Adrenal gland (tissue), 12 donors: ENCODE results near the gene CEP131. TPM values are rescaled to one million over a fixed set of nuclear protein-coding genes. Genes with fewer than 3 reads are reported as not detected.

Experiments
- DNase-seq, 7 donors: peaks; one replicate each; pipeline ENCODE4 v3.0.0-alpha.2; 2019 to 2020
- H3K27ac ChIP-seq, 5 donors: fragments of 200-600 bp; sonication (generic) in 4 of 5; 1 replicate in 3 of 5; 2 replicates in 2 of 5; pipeline versions ENCODE4 v1.5.1 to v1.8.0; 2016 to 2020; ENCODE audit warnings: mild to moderate bottlenecking in 1 of 5
- H3K27me3 ChIP-seq: fragments of 200-600 bp; 2 replicates; pipeline ENCODE4 v1.8.0; 2021
- H3K36me3 ChIP-seq, 2 donors: fragments of 200-600 bp; replicated peaks in 1 of 2; 1 replicate in 1 of 2; 2 replicates in 1 of 2; pipeline versions ENCODE4 v1.5.1 to v1.8.0; 2018 to 2022
- H3K4me1 ChIP-seq, 2 donors: fragments of 200-600 bp; replicated peaks in 1 of 2; 1 replicate in 1 of 2; 2 replicates in 1 of 2; pipeline versions ENCODE4 v1.5.1 to v1.8.0; 2018 to 2021
- H3K4me3 ChIP-seq, 4 donors: fragments of 200-600 bp; sonication (generic) in 3 of 4; one replicate each; pipeline ENCODE4 v1.5.1; 2016 to 2018
- H3K9me3 ChIP-seq, 3 donors: fragments of 200-600 bp; sonication (generic) in 1 of 3; replicated peaks in 1 of 3; 1 replicate in 2 of 3; 2 replicates in 1 of 3; pipeline versions ENCODE4 v1.5.1 to v1.8.0; 2016 to 2021
- POLR2A ChIP-seq, 2 donors: fragments of 450-650 bp; IDR thresholded peaks; one replicate each; pipeline ENCODE4 v1.6.1; 2017; ENCODE audit warnings: antibody characterized with exemption in 2 of 2, mild to moderate bottlenecking in 2 of 2, moderate library complexity in 1 of 2
- WGBS, 4 donors: extraction: QIAGEN DNeasy Blood & Tissue Kit in 2 of 4; methylation state at CpG; one replicate each; pipeline versions ENCODE4 v1.1.5 to v1.1.7; 2013 to 2017; 5-methylcytosine and 5-hydroxymethylcytosine counted together
- intact Hi-C, 2 donors: fragments of 100-400 bp; cut with DNase I; formaldehyde crosslinking; loops; one replicate each; pipeline versions ENCODE4 v1.14.1 to v1.15.0; 2022 to 2023
- polyA plus RNA-seq, 3 donors: library from polyadenylated mRNA; stranded (reverse); fragments of 200-250 nt in 2 of 3; fragments of 350-450 nt in 1 of 3; fragmentation: Illumina TruSeq in 1 of 3; extraction: RNeasy Lipid Tissue Mini Kit (QIAGEN cat#74804) in 1 of 3; gene quantifications; one replicate each; pipeline ENCODE4 v1.2.3, GENCODE V29; 2013 to 2014
- total RNA-seq, 9 donors: library from RNA; depleted of rRNA in 4 of 9; stranded (reverse); fragments of >200 nt in 4 of 9; fragments of 120-200 nt in 1 of 9; fragmentation: NEBNext Ultra II Directional in 1 of 9; extraction: Animal tissue kit (Norgen Biotek cat#: 25700) in 1 of 9; gene quantifications; one replicate each; pipeline versions ENCODE4 v1.1.0 to v1.2.4, GENCODE V29; 2013 to 2023
- TF ChIP-seq, protein P1 (sequence below), 6 experiments: fragments of 450-650 bp in 4 of 6; fragments of 200-600 bp in 2 of 6; sonication (generic) in 1 of 6; IDR thresholded peaks; 1 replicate in 5 of 6; 2 replicates in 1 of 6; pipeline versions ENCODE4 v1.5.1 to v1.8.0; 2016 to 2021; ENCODE audit warnings: antibody characterized with exemption in 6 of 6, mild to moderate bottlenecking in 2 of 6, moderate library complexity in 1 of 6
- donor health status: healthy with polysubstance abuse.
- donor health status: Bipolar disorder and iron deficiency.
- donor health status: DM: yes; HTN: yes; CAD: no.
- donor health status: DM: no; HTN: no; CAD: no.
- donor health status: DM: no; HTN: no; CAD: no.
- donor health status: DM: yes; HTN: yes; CAD: no.

The CEP131 gene
- total and polyA plus RNA-seq, 12 donors: 0.81 to 55.8 (median 8.2) TPM

DNA sequence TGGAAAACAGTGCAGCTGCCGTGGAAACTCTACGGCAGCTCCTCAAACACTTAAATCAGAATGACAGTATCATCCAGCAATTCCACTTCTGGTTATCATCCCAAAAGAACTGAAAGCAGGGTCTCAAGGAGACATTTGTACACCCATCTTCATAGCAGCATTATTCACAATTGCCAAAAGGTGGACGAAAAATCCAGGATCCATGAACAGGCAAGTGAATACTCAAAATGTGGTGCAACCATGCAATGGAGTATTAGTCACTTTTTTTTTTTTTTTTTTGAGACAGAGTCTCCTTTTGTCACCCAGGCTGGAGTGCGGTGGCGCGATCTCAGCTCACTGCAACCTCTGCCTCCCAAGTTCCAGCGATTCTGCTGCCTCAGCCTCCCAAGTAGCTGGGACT, 46.1 kb downstream of the CEP131 start:
- H3K9me3 ChIP-seq: no peaks in the 10 kb centered on the region
- no peak overlapping the region for H3K27ac ChIP-seq
- DNase-seq: no peak
- H3K4me3 ChIP-seq: no peak overlapping the region
- no peaks in the 10 kb centered on the region for H3K4me1 ChIP-seq
- intact Hi-C loops: no loop called here
- no peaks in the 10 kb centered on the region for H3K36me3 ChIP-seq
- TF ChIP-seq, protein P1, sequence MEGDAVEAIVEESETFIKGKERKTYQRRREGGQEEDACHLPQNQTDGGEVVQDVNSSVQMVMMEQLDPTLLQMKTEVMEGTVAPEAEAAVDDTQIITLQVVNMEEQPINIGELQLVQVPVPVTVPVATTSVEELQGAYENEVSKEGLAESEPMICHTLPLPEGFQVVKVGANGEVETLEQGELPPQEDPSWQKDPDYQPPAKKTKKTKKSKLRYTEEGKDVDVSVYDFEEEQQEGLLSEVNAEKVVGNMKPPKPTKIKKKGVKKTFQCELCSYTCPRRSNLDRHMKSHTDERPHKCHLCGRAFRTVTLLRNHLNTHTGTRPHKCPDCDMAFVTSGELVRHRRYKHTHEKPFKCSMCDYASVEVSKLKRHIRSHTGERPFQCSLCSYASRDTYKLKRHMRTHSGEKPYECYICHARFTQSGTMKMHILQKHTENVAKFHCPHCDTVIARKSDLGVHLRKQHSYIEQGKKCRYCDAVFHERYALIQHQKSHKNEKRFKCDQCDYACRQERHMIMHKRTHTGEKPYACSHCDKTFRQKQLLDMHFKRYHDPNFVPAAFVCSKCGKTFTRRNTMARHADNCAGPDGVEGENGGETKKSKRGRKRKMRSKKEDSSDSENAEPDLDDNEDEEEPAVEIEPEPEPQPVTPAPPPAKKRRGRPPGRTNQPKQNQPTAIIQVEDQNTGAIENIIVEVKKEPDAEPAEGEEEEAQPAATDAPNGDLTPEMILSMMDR (IDR thresholded peaks at IDR 0.05): no peak
- TF ChIP-seq POLR2A (IDR thresholded peaks at IDR 0.05): no peak
- no peaks in the 10 kb centered on the region for H3K27me3 ChIP-seq
- 91 to 96% (median 94%) methylated on average over 7 of the region's 7 CpGs for WGBS, 4 donors

GRCh38 chr17:81173762-81174155, 49.0 kb downstream of the CEP131 start:
- Histone ChIP-seq H3K4me1 (no peaks in the 10 kb centered on the region), H3K4me3 (no peak overlapping the region), H3K27ac (no peak overlapping the region), H3K36me3 (no peaks in the 10 kb centered on the region), H3K9me3 (no peaks in the 10 kb centered on the region), H3K27me3 (no peaks in the 10 kb centered on the region)
- TF ChIP-seq, protein P1 (IDR thresholded peaks at IDR 0.05): no peak
- no peak for TF ChIP-seq POLR2A (IDR thresholded peaks at IDR 0.05)
- no peak for DNase-seq
- 79 to 89% (median 85%) methylated on average over 1 of the region's 1 CpG for WGBS, 4 donors
- intact Hi-C loops: no loop called here

DNA sequence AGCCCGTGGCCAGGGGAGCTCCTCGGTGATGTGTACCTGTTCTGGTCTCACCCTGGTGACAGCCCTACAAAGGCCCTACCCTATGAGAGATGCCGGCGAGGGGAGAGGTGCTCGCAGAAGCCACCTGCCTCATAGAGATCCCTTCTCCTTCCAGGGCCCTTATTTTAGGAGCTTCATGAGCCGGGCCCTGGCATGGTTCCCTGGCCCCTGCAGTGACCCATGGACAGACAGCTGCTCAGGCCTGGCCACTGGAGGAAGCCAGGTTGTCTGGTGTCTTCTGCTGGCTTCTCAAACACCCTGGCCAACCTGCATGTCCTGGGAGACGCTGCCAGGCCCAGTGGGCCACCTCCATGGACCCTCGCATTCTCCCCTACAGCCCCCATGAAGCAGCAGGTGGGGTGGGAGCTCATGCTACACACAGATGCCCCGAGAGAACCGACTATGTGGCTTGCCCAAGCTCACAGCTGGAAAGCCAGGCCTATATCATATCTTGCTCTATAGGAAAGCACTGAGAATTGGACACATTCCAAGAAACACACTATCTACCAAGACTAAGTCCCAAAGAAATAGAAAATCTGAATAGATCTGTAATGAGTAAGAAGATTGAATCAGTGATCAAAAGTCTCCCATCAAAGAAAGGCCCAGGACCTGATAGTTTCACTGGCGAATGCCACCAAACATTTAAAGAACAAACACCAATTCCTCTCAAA, 49.6 kb downstream of the CEP131 start:
- TF ChIP-seq POLR2A (IDR thresholded peaks at IDR 0.05): no peak
- TF ChIP-seq, protein P1 (IDR thresholded peaks at IDR 0.05): no peak
- Histone ChIP-seq H3K27ac (no peak overlapping the region), H3K4me1 (no peaks in the 10 kb centered on the region), H3K36me3 (no peaks in the 10 kb centered on the region), H3K27me3 (no peaks in the 10 kb centered on the region), H3K9me3 (no peaks in the 10 kb centered on the region), H3K4me3 (no peak overlapping the region)
- intact Hi-C loops: no loop called here
- DNase-seq: no peak
- WGBS, 4 donors: 82 to 93% (median 89%) methylated on average over 6 to 11 of the region's 11 CpGs

GRCh38 chr17:81171941-81172340, 50.8 kb downstream of the CEP131 start:
- no peak for TF ChIP-seq POLR2A (IDR thresholded peaks at IDR 0.05)
- TF ChIP-seq, protein P1 (IDR thresholded peaks at IDR 0.05): no peak
- no peaks in the 10 kb centered on the region for H3K27me3 ChIP-seq
- DNase-seq: no peak
- no peak overlapping the region for H3K27ac ChIP-seq
- H3K4me1 ChIP-seq: no peaks in the 10 kb centered on the region
- no peaks in the 10 kb centered on the region for H3K9me3 ChIP-seq
- H3K36me3 ChIP-seq: no peaks in the 10 kb centered on the region
- intact Hi-C loops: no loop called here
- 63 to 66% (median 65%) methylated on average over 2 to 8 of the region's 8 CpGs for whole genome bisulfite sequencing, 4 donors
- H3K4me3 ChIP-seq: no peak overlapping the region
